Gastrocnemius medialis (tissue), 4 donors: ENCODE results near the gene JADE2. TPM values are rescaled to one million over a fixed set of nuclear protein-coding genes. Genes with fewer than 3 reads are reported as not detected.

Source experiments
- ATAC-seq, 2 donors: fragments of 150-250 bp; one replicate each; pipeline ENCODE4 v1.9.1; 2016
- DNase-seq, 2 donors: peaks; one replicate each; pipeline ENCODE4 v3.0.0-alpha.2; 2019
- H3K27ac ChIP-seq, 4 donors: fragments of 200-600 bp; sonication (generic); 1 replicate in 1 of 4; 2 replicates in 3 of 4; pipeline ENCODE4 v1.5.1; 2016 to 2018; ENCODE audit warnings: mild to moderate bottlenecking in 2 of 4, moderate library complexity in 1 of 4
- H3K27me3 ChIP-seq, 3 donors: fragments of 200-600 bp; sonication (generic) in 2 of 3; 1 replicate in 1 of 3; 2 replicates in 2 of 3; pipeline versions ENCODE4 v1.5.1 to v1.6.0; 2016 to 2019; ENCODE audit warnings: mild to moderate bottlenecking in 1 of 3, moderate library complexity in 1 of 3
- H3K36me3 ChIP-seq, 2 donors: fragments of 200-600 bp; sonication (generic) in 1 of 2; one replicate each; pipeline ENCODE4 v1.5.1; 2017 to 2018
- H3K4me1 ChIP-seq, 2 donors: fragments of 200-600 bp; sonication (generic) in 1 of 2; one replicate each; pipeline ENCODE4 v1.5.1; 2016 to 2017; ENCODE audit warnings: mild to moderate bottlenecking in 2 of 2
- H3K4me3 ChIP-seq, 4 donors: fragments of 200-600 bp; sonication (generic) in 3 of 4; 1 replicate in 1 of 4; 2 replicates in 3 of 4; pipeline ENCODE4 v1.5.1; 2016 to 2019; ENCODE audit warnings: mild to moderate bottlenecking in 2 of 4
- H3K9me3 ChIP-seq, 3 donors: fragments of 200-600 bp; sonication (generic) in 2 of 3; 1 replicate in 1 of 3; 2 replicates in 2 of 3; pipeline ENCODE4 v1.5.1; 2016 to 2019
- POLR2A ChIP-seq, 2 donors: fragments of 450-650 bp; IDR thresholded peaks; one replicate each; pipeline ENCODE4 v1.6.1; 2017; ENCODE audit warnings: antibody characterized with exemption in 2 of 2, mild to moderate bottlenecking in 2 of 2, moderate library complexity in 2 of 2
- in situ Hi-C, 4 donors: fragments of 200-750 bp; cut with MboI; loops; one replicate each; pipeline versions ENCODE4 v1.15.0 to v1.8.0; 2017; ENCODE audit warnings: low sequenced_read_pairs in 4 of 4
- intact Hi-C: fragments of 100-400 bp; cut with DNase I; formaldehyde crosslinking; loops from one replicate; pipeline ENCODE4 v1.15.1; 2023; ENCODE audit warnings: low total_unique reads
- total RNA-seq, 4 donors: library from RNA; depleted of rRNA; stranded (reverse); fragments of >200 nt; gene quantifications; one replicate each; pipeline versions ENCODE4 v1.1.0 to v1.2.3, GENCODE V29; 2016
- TF ChIP-seq, protein P1 (sequence below), 5 experiments: fragments of 450-650 bp in 3 of 5; fragments of 200-600 bp in 2 of 5; sonication (generic) in 2 of 5; IDR thresholded peaks in 4 of 5; conservative IDR thresholded peaks in 1 of 5; 1 replicate in 4 of 5; 2 replicates in 1 of 5; pipeline ENCODE4 v1.5.1; 2016 to 2019; ENCODE audit warnings: antibody characterized with exemption in 5 of 5, mild to moderate bottlenecking in 3 of 5, moderate library complexity in 3 of 5

The JADE2 gene
- total RNA-seq, 4 donors from 2014 or later = 17.3 to 44.5 (median 19.8) TPM

DNA sequence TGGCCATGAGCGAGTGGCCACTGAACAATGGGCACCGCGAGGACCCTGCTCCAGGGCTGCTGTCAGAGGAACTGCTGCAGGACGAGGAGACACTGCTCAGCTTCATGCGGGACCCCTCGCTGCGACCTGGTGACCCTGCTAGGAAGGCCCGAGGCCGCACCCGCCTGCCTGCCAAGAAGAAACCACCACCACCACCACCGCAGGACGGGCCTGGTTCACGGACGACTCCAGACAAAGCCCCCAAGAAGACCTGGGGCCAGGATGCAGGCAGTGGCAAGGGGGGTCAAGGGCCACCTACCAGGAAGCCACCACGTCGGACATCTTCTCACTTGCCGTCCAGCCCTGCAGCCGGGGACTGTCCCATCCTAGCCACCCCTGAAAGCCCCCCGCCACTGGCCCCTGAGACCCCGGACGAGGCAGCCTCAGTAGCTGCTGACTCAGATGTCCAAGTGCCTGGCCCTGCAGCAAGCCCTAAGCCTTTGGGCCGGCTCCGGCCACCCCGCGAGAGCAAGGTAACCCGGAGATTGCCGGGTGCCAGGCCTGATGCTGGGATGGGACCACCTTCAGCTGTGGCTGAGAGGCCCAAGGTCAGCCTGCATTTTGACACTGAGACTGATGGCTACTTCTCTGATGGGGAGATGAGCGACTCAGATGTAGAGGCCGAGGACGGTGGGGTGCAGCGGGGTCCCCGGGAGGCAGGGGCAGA, 53.3 kb downstream of the JADE2 start:
- no peak overlapping the region for H3K27ac ChIP-seq
- no peak overlapping the region for H3K4me3 ChIP-seq
- no peaks in the 10 kb centered on the region for H3K27me3 ChIP-seq
- TF ChIP-seq, protein P1, sequence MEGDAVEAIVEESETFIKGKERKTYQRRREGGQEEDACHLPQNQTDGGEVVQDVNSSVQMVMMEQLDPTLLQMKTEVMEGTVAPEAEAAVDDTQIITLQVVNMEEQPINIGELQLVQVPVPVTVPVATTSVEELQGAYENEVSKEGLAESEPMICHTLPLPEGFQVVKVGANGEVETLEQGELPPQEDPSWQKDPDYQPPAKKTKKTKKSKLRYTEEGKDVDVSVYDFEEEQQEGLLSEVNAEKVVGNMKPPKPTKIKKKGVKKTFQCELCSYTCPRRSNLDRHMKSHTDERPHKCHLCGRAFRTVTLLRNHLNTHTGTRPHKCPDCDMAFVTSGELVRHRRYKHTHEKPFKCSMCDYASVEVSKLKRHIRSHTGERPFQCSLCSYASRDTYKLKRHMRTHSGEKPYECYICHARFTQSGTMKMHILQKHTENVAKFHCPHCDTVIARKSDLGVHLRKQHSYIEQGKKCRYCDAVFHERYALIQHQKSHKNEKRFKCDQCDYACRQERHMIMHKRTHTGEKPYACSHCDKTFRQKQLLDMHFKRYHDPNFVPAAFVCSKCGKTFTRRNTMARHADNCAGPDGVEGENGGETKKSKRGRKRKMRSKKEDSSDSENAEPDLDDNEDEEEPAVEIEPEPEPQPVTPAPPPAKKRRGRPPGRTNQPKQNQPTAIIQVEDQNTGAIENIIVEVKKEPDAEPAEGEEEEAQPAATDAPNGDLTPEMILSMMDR (IDR thresholded peaks at IDR 0.05 in 4 of 5, conservative IDR thresholded peaks at IDR 0.05 in 1 of 5) = no peak
- no peak for TF ChIP-seq POLR2A (IDR thresholded peaks at IDR 0.05)
- no peak for DNase-seq
- ATAC-seq = no peak
- in situ Hi-C loops (loop anchor here in 3 of 4 donors (10.0 to 25.0 kb wide), 2 partner anchors 54 to 391 kb away; partner anchors contain the start of genes SKP1 (in 3 of the 3) and JADE2 (in 2 of the 3)), intact Hi-C loops (loop anchor here (1.0 to 2.0 kb wide), 2 partner anchors 51 to 276 kb away; no protein-coding TSS in a partner anchor)
- H3K9me3 ChIP-seq = no peaks in the 10 kb centered on the region
- peaks cover 0 to 40% of the 10 kb centered on the region in 2 donors for H3K36me3 ChIP-seq
- H3K4me1 ChIP-seq = peaks cover 29 to 42% of the 10 kb centered on the region in 2 donors

DNA sequence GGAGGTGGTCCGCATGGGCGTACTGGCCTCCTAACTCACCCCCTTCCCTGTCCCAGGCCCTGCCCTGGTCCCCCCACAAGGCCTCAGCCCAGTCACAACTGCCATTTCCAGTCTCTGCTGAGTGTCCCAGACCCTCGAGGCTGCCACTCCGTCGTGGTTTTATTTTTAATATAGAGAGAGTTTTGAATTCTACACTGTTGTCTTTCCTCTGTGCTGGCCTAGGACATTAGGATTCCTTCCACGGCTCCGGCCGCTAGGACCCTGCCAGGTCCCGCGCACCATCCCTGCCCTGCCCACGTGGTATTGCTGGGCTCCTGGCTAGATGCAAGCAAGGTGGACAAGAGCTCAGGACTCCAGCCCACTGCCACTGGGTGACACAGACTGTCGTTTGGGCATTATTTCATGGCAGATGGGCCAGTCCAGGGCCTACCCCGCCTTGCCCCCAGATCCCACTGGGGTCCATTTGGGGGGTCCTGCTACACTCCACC, 53.9 kb downstream of the JADE2 start:
- Histone ChIP-seq H3K4me1 (peaks cover 29 to 42% of the 10 kb centered on the region in 2 donors), H3K36me3 (peaks cover 0 to 34% of the 10 kb centered on the region in 2 donors), H3K27me3 (no peaks in the 10 kb centered on the region), H3K27ac (peak overlapping the region in 1 of 4 donors; percentile 74), H3K9me3 (no peaks in the 10 kb centered on the region), H3K4me3 (no peak overlapping the region)
- TF ChIP-seq, protein P1 (IDR thresholded peaks at IDR 0.05 in 4 of 5, conservative IDR thresholded peaks at IDR 0.05 in 1 of 5) = no peak
- no peak for TF ChIP-seq POLR2A (IDR thresholded peaks at IDR 0.05)
- intact Hi-C loops (loop anchor here (2.0 kb wide), 1 partner anchor 277 kb away; no protein-coding TSS in a partner anchor), in situ Hi-C loops (loop anchor here in 3 of 4 donors (10.0 to 25.0 kb wide), 2 partner anchors 55 to 392 kb away; partner anchors contain the start of genes SKP1 (in 3 of the 3) and JADE2 (in 2 of the 3))
- ATAC-seq (no peak), DNase-seq (no peak)

DNA sequence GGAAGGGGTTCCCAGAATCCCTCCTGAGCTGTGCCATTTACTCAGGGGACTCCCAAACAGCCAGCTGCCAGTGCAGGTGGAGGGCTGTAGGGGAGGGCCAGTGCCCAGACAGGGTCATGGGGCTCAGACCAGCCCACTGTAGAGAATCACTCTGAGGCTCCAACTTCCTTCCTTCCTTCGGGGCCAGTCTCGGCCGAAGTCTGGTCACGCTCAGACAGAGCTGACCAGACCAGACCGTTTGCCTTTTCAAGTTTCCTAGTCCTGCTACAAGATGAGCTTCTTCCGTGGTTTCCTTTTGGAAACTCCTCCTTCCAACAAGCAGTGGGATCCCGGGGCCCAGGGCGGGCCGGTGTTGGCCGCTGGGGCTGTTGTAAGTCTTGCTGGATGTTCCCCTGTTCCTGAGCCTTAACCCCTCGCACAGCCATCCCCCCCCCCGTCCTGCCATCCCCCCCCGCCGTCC, 54.6 kb downstream of the JADE2 start:
- Histone ChIP-seq H3K4me3 (no peak overlapping the region), H3K27ac (peak overlapping the region in 3 of 4 donors; percentile 13 to 74 (median 42)), H3K36me3 (peaks cover 0 to 27% of the 10 kb centered on the region in 2 donors), H3K9me3 (no peaks in the 10 kb centered on the region), H3K27me3 (no peaks in the 10 kb centered on the region), H3K4me1 (peaks cover 29 to 42% of the 10 kb centered on the region in 2 donors)
- no peak for DNase-seq
- intact Hi-C loops = loop anchor here (2.0 to 5.0 kb wide), 4 partner anchors 143 to 403 kb away; partner anchors contain the start of genes CDKN2AIPNL, SKP1 and UBE2B
- in situ Hi-C loops = loop anchor here (5.0 to 25.0 kb wide), 4 partner anchors 53 to 393 kb away; partner anchors contain the start of genes SKP1 (in 3 of the 4), JADE2 (in 1 of the 4) and UBE2B (in 1 of the 4)
- no peak for TF ChIP-seq POLR2A (IDR thresholded peaks at IDR 0.05)
- TF ChIP-seq, protein P1 (IDR thresholded peaks at IDR 0.05 in 4 of 5, conservative IDR thresholded peaks at IDR 0.05 in 1 of 5) = no peak
- ATAC-seq = no peak

DNA sequence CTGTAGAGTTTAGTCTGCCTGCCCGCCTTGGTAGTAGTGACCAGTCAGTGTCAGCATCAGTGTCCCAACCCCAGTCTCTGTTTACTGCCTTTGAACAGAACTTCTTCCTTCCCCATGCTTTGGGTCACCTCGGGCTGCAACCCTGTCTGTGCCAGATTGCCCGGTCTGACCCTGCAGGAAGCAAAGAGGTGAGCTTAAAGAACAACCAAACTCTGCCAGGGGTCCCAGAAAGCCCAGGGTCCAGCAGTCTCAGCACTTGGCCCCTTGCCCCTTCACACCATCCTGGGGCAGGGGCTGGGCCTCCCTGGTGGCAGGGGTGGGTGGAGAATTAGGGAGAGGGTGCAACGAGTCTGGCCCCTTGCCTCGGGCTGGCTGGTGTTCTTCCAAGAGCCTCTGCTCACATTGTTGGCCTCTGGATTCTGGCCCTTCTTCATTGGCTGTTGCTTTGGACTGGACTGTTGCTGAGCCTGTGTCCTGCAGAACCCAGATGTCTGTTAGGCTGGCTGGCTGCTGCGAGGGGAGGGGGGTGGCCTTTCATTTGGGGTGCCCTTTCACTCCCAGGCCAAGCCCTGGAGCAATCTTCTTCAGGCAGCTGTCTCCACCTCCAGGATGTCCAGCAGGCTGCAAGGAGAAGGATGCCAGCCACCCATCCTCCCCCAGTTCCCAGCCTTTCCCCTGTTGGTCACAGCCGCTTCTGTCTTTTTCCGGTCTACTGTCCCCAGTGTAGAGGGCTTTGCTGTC, 55.9 kb downstream of the JADE2 start:
- intact Hi-C loops (loop anchor here (2.0 to 5.0 kb wide), 4 partner anchors 144 to 404 kb away; partner anchors contain the start of genes CDKN2AIPNL, SKP1 and UBE2B), in situ Hi-C loops (loop anchor here (5.0 to 25.0 kb wide), 4 partner anchors 54 to 394 kb away; partner anchors contain the start of genes SKP1 (in 3 of the 4), JADE2 (in 1 of the 4) and UBE2B (in 1 of the 4))
- Histone ChIP-seq H3K4me3 (peak overlapping the region in 2 of 4 donors; percentile 18 to 27), H3K4me1 (peaks cover 29 to 42% of the 10 kb centered on the region in 2 donors), H3K9me3 (no peaks in the 10 kb centered on the region), H3K36me3 (peaks cover 0 to 23% of the 10 kb centered on the region in 2 donors), H3K27ac (peak overlapping the region; percentile 51 to 80 (median 74)), H3K27me3 (no peaks in the 10 kb centered on the region)
- TF ChIP-seq, protein P1 (IDR thresholded peaks at IDR 0.05 in 4 of 5, conservative IDR thresholded peaks at IDR 0.05 in 1 of 5) = peak in 2 of 5 experiments; percentile 10 to 25
- TF ChIP-seq POLR2A (IDR thresholded peaks at IDR 0.05) = no peak
- DNase-seq (peak; percentile 52 to 79), ATAC-seq (peak; percentile 72 to 75)
